Measurements from ENCODE around the gene TMEM86B.

GRCh38 chr19:55266404-55266803 is 37.8 kb upstream of the TMEM86B start:
- TF ChIP-seq, protein P1, sequence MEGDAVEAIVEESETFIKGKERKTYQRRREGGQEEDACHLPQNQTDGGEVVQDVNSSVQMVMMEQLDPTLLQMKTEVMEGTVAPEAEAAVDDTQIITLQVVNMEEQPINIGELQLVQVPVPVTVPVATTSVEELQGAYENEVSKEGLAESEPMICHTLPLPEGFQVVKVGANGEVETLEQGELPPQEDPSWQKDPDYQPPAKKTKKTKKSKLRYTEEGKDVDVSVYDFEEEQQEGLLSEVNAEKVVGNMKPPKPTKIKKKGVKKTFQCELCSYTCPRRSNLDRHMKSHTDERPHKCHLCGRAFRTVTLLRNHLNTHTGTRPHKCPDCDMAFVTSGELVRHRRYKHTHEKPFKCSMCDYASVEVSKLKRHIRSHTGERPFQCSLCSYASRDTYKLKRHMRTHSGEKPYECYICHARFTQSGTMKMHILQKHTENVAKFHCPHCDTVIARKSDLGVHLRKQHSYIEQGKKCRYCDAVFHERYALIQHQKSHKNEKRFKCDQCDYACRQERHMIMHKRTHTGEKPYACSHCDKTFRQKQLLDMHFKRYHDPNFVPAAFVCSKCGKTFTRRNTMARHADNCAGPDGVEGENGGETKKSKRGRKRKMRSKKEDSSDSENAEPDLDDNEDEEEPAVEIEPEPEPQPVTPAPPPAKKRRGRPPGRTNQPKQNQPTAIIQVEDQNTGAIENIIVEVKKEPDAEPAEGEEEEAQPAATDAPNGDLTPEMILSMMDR (IDR thresholded peaks at IDR 0.05) = no peak
- no peak for TF ChIP-seq POLR2A (IDR thresholded peaks at IDR 0.05)
